Endothelial cell of umbilical vein (primary cell): ENCODE results near the gene ANKFN1. TPM values are rescaled to one million over a fixed set of nuclear protein-coding genes. Genes with fewer than 3 reads are reported as not detected.

Source experiments
- BruUV-seq: library from RNA; stranded (reverse); fragments of 400-500 nt; replicated peaks from 2 replicates; lab custom pipeline; 2021; lab: Mats Ljungman, UMichigan
- CTCF ChIA-PET: fragments of 300-600, 350-600 bp; sonication (Branson Sonifier 250); formaldehyde crosslinking; loops from one replicate; lab custom pipeline; 2021; ENCODE audit warnings: antibody characterized with exemption, inconsistent platforms; lab: Charles Lee
- POLR2A ChIA-PET: fragments of 300-600, 350-600 bp; sonication (Branson Sonifier 250); formaldehyde crosslinking; loops from one replicate; lab custom pipeline; 2021; ENCODE audit warnings: antibody characterized with exemption, inconsistent platforms; lab: Charles Lee
- DNase-seq: peaks from one replicate; pipeline ENCODE4 v3.0.0-alpha.2; 2011; ENCODE audit warnings: low read depth, low spot score
- FAIRE-seq: peaks from 2 replicates; lab custom pipeline; 2011; peaks lifted over from hg19 to GRCh38; lab: Jason Lieb, UNC
- H2AFZ ChIP-seq: 2 replicates; pipeline ENCODE4 v1.6.0; 2012; ENCODE audit warnings: low read depth, low read length, control low read depth, inconsistent platforms
- H3K27ac ChIP-seq: 2 replicates; pipeline ENCODE4 v1.5.1; 2011; ENCODE audit warnings: low read depth, mild to moderate bottlenecking, control low read depth, low read length, moderate library complexity; ENCODE audit not compliant: insufficient read depth
- H3K27me3 ChIP-seq, 2 experiments: 2 replicates each; pipeline versions ENCODE4 v1.6.0 to v1.6.1; 2011; ENCODE audit warnings: low read length in 2 of 2, mixed read lengths in 1 of 2; ENCODE audit not compliant: control insufficient read depth in 2 of 2, insufficient read depth in 2 of 2
- H3K36me3 ChIP-seq, 2 experiments: 2 replicates in 1 of 2; 3 replicates in 1 of 2; pipeline ENCODE4 v1.5.1; 2011; ENCODE audit warnings: low read length in 2 of 2, mild to moderate bottlenecking in 1 of 2, moderate library complexity in 1 of 2; ENCODE audit not compliant: control insufficient read depth in 2 of 2, insufficient read depth in 2 of 2; ENCODE audit errors: extremely low read depth in 1 of 2
- H3K4me1 ChIP-seq: 3 replicates; pipeline ENCODE4 v1.5.1; 2011; ENCODE audit warnings: mild to moderate bottlenecking, low read length; ENCODE audit not compliant: control insufficient read depth, insufficient read depth; ENCODE audit errors: extremely low read depth
- H3K4me2 ChIP-seq: 2 replicates; pipeline ENCODE4 v1.6.1; 2011; ENCODE audit warnings: low read length, control low read depth, mixed read lengths; ENCODE audit not compliant: insufficient read depth
- H3K4me3 ChIP-seq, 3 experiments: fragments of 200-600 bp in 1 of 3; sonication (generic), shearing (Covaris generic) in 1 of 3; replicated peaks in 1 of 3; 2 replicates each; pipeline ENCODE4 v1.5.1; 2011 to 2016; ENCODE audit warnings: control low read depth in 3 of 3, low read length in 3 of 3, mild to moderate bottlenecking in 2 of 3, inconsistent platforms in 1 of 3, low read depth in 1 of 3, moderate library complexity in 1 of 3; ENCODE audit not compliant: insufficient read depth in 1 of 3
- H3K79me2 ChIP-seq: 2 replicates; pipeline ENCODE4 v1.6.0; 2012; ENCODE audit warnings: low read length, inconsistent platforms; ENCODE audit not compliant: control insufficient read depth, insufficient read depth
- H3K9ac ChIP-seq: replicated peaks from 2 replicates; pipeline ENCODE3; 2011; ENCODE audit warnings: low read length, control low read depth; ENCODE audit not compliant: insufficient read depth; ENCODE audit errors: extremely low read depth
- H3K9me1 ChIP-seq: replicated peaks from 3 replicates; pipeline ENCODE4 v1.6.0; 2011; ENCODE audit warnings: mild to moderate bottlenecking, low read length; ENCODE audit not compliant: control insufficient read depth, insufficient read depth; ENCODE audit errors: extremely low read depth
- H3K9me3 ChIP-seq: replicated peaks from 2 replicates; pipeline ENCODE4 v1.5.1; 2012; ENCODE audit warnings: low read length, inconsistent platforms; ENCODE audit not compliant: control insufficient read depth, insufficient read depth
- H4K20me1 ChIP-seq: replicated peaks from 2 replicates; pipeline ENCODE3; 2011; ENCODE audit warnings: mild to moderate bottlenecking, low read length; ENCODE audit not compliant: control insufficient read depth, insufficient read depth; ENCODE audit errors: extremely low read depth
- CTCF ChIP-seq, 2 donors: IDR thresholded peaks; 1 replicate in 1 of 2; 2 replicates in 1 of 2; pipeline ENCODE4 v1.5.1; 2011; ENCODE audit warnings: low read length in 2 of 2, mild to moderate bottlenecking in 2 of 2, moderate library complexity in 2 of 2, control low read depth in 1 of 2, inconsistent platforms in 1 of 2, low read depth in 1 of 2; ENCODE audit not compliant: insufficient read depth in 1 of 2; ENCODE audit errors: extremely low read depth in 1 of 2
- EZH2 ChIP-seq: IDR thresholded peaks from 2 replicates; pipeline ENCODE4 v1.6.1; 2012; ENCODE audit warnings: borderline replicate concordance, low read depth, mild to moderate bottlenecking, moderate library complexity, low read length, inconsistent platforms; ENCODE audit not compliant: severe bottlenecking
- FOS ChIP-seq: IDR thresholded peaks from 2 replicates; pipeline ENCODE4 v1.6.1; 2011; ENCODE audit warnings: mild to moderate bottlenecking, low read length, moderate library complexity, borderline replicate concordance; ENCODE audit not compliant: insufficient read depth
- GATA2 ChIP-seq: IDR thresholded peaks from 2 replicates; pipeline ENCODE4 v1.7.0; 2011; ENCODE audit warnings: low read depth, mild to moderate bottlenecking, moderate library complexity, mixed read lengths, low read length; ENCODE audit not compliant: insufficient read length, insufficient read depth
- JUN ChIP-seq: IDR thresholded peaks from 2 replicates; pipeline ENCODE4 v1.6.1; 2011; ENCODE audit warnings: borderline replicate concordance, low read depth; ENCODE audit not compliant: insufficient read length, insufficient read depth
- MAX ChIP-seq: IDR thresholded peaks from 2 replicates; pipeline ENCODE4 v1.6.1; 2011; ENCODE audit not compliant: insufficient read depth, insufficient read length
- MYC ChIP-seq: IDR thresholded peaks from one replicate; pipeline ENCODE4 v1.6.1; 2011; ENCODE audit warnings: mild to moderate bottlenecking, low read depth, low read length
- POLR2A ChIP-seq: IDR thresholded peaks from 2 replicates; pipeline ENCODE4 v1.6.1; 2012; ENCODE audit warnings: low read depth, mild to moderate bottlenecking, control low read depth, low read length
- POLR2AphosphoS5 ChIP-seq: IDR thresholded peaks from 2 replicates; pipeline ENCODE4 v1.6.1; 2012; ENCODE audit warnings: low read depth, mild to moderate bottlenecking, control low read depth, low read length, moderate library complexity; ENCODE audit not compliant: insufficient read depth
- dilution Hi-C: fragments of 300-500 bp; cut with MboI; formaldehyde crosslinking; loops from one replicate; pipeline ENCODE4 v1.15.0; 2019; ENCODE audit warnings: low sequenced_read_pairs; ENCODE audit not compliant: extremely low pct_ligation_motif_present
- intact Hi-C: fragments of 100-400 bp; cut with micrococcal nuclease; formaldehyde crosslinking; loops from one replicate; pipeline ENCODE4 v1.10.0; 2022
- polyA plus RNA-seq, 4 experiments: library from polyadenylated mRNA; depleted of rRNA in 3 of 4; stranded (reverse) in 3 of 4; unstranded in 1 of 4; fragments of >200 nt; gene quantifications; 2 replicates each; pipeline versions ENCODE4 v1.2.1 to v1.2.3, GENCODE V29; 2011 to 2012; ENCODE audit warnings: missing spikeins in 1 of 4
- total RNA-seq: library from RNA; stranded (reverse); gene quantifications from 2 replicates; pipeline ENCODE4 v1.2.3, GENCODE V29; 2021

ANKFN1 gene
- total and polyA plus RNA-seq, 2 donors (not counting 3 experiments of a cell fraction or from before 2014, with no cell fraction given), result 0.15 TPM; not detected in 1

- H2AFZ ChIP-seq, result no peak overlapping the region
- TF ChIP-seq POLR2AphosphoS5 (no peak), POLR2A (no peak), GATA2 (no peak), EZH2 (no peak), FOS (no peak), CTCF (IDR thresholded peaks at IDR 0.05; ENCODE audit: extremely low read depth in 1 of 2, insufficient read depth in 1 of 2, low read depth in 1 of 2, low read length in 2 of 2) (no peak), JUN (no peak), MAX (no peak), MYC (no peak)
- H3K79me2 ChIP-seq, result no peaks in the 10 kb centered on the region
- no peak overlapping the region for H3K27ac ChIP-seq
- no peaks in the 10 kb centered on the region for H4K20me1 ChIP-seq
- H3K36me3 ChIP-seq, result no peaks in the 10 kb centered on the region
- DNase-seq, result no peak
- H3K4me3 ChIP-seq, result no peak overlapping the region
- no peak overlapping the region for H3K4me2 ChIP-seq
- ChIA-PET POLR2A (no interaction called here), CTCF (no interaction called here)
- no peaks in the 10 kb centered on the region for H3K27me3 ChIP-seq
- H3K9me1 ChIP-seq, result no peaks in the 10 kb centered on the region
- no peak for FAIRE-seq
- no peak overlapping the region for H3K9ac ChIP-seq
- no peaks in the 10 kb centered on the region for H3K9me3 ChIP-seq
- intact Hi-C loops (no loop called here), dilution Hi-C loops (no loop called here)
- no peaks in the 10 kb centered on the region for H3K4me1 ChIP-seq
- no TSS peak for BruUV-seq
Observed at GRCh38 chr17:56424005-56424404, 270.7 kb downstream of the ANKFN1 start.
